Effector memory CD4-positive, alpha-beta T cell (primary cell): ENCODE results near the gene RAPGEF1.
"Not testable (repeated sequence)": the region's sequence is repeated elsewhere in the genome, so short reads cannot be mapped to it uniquely, and the experiment has no call there.

Experiments used
- DNase-seq, 3 donors: peaks; one replicate each; pipeline ENCODE4 v3.0.0-alpha.2; 2020
- H3K27ac ChIP-seq: 2 replicates; pipeline ENCODE4 v1.7.0; 2013; ENCODE audit warnings: mild to moderate bottlenecking, low read length, moderate library complexity; ENCODE audit not compliant: insufficient read depth, poor library complexity, severe bottlenecking
- H3K27me3 ChIP-seq: replicated peaks from 2 replicates; pipeline ENCODE4 v1.7.0; 2013; ENCODE audit warnings: mild to moderate bottlenecking, low read length; ENCODE audit not compliant: insufficient read depth, control insufficient read depth, poor library complexity, severe bottlenecking
- H3K36me3 ChIP-seq: 2 replicates; pipeline ENCODE4 v1.7.0; 2013; ENCODE audit warnings: mild to moderate bottlenecking, low read length, moderate library complexity; ENCODE audit not compliant: control insufficient read depth, insufficient read depth
- H3K4me1 ChIP-seq: 2 replicates; pipeline ENCODE4 v1.7.0; 2013; ENCODE audit warnings: low read length, mild to moderate bottlenecking; ENCODE audit not compliant: control insufficient read depth, insufficient read depth, poor library complexity, severe bottlenecking
- H3K4me3 ChIP-seq: 2 replicates; pipeline ENCODE4 v1.7.0; 2013; ENCODE audit warnings: low read length, low read depth, mild to moderate bottlenecking; ENCODE audit not compliant: insufficient read depth, poor library complexity, severe bottlenecking
- H3K9me3 ChIP-seq: 2 replicates; pipeline ENCODE4 v1.7.0; 2013; ENCODE audit warnings: mild to moderate bottlenecking, low read length, moderate library complexity; ENCODE audit not compliant: control insufficient read depth

The RAPGEF1 gene

GRCh38 chr9:131666774-131667173 lies 73.1 kb downstream of the RAPGEF1 start:
- no peak overlapping the region for H3K4me3 ChIP-seq
- peaks cover 68% of the 10 kb centered on the region for H3K4me1 ChIP-seq
- H3K27me3 ChIP-seq: no peaks in the 10 kb centered on the region
- peak in 1 of 3 donors; percentile 34 for DNase-seq
- no peaks in the 10 kb centered on the region for H3K36me3 ChIP-seq
- no peaks in the 10 kb centered on the region for H3K9me3 ChIP-seq
- peak overlapping the region; percentile 96 for H3K27ac ChIP-seq

- Histone ChIP-seq H3K4me3 (no peak overlapping the region), H3K27me3 (no peaks in the 10 kb centered on the region), H3K36me3 (peaks cover 1% of the 10 kb centered on the region), H3K27ac (peak overlapping the region; percentile 96), H3K4me1 (peaks cover 61% of the 10 kb centered on the region), H3K9me3 (no peaks in the 10 kb centered on the region)
- DNase-seq: no peak
Observed at GRCh38 chr9:131666029-131666428, 73.8 kb downstream of the RAPGEF1 start.

GRCh38 chr9:131663288-131663687 lies 76.6 kb downstream of the RAPGEF1 start:
- H3K36me3 ChIP-seq: peaks cover 3% of the 10 kb centered on the region
- no peaks in the 10 kb centered on the region for H3K27me3 ChIP-seq
- no peak overlapping the region for H3K27ac ChIP-seq
- H3K9me3 ChIP-seq: no peaks in the 10 kb centered on the region
- no peak overlapping the region for H3K4me3 ChIP-seq
- DNase-seq: no peak
- H3K4me1 ChIP-seq: peaks cover 43% of the 10 kb centered on the region

- H3K9me3 ChIP-seq, DNase-seq, H3K4me3 ChIP-seq, H3K36me3 ChIP-seq, H3K27me3 ChIP-seq, H3K27ac ChIP-seq: not testable (repeated sequence)
- H3K4me1 ChIP-seq: peaks cover 43% of the 10 kb centered on the region
Observed at GRCh38 chr9:131662289-131662621, 77.6 kb downstream of the RAPGEF1 start.

- Histone ChIP-seq H3K4me1 (peaks cover 44% of the 10 kb centered on the region), H3K4me3 (no peak overlapping the region), H3K36me3 (peaks cover 3% of the 10 kb centered on the region), H3K27me3 (no peaks in the 10 kb centered on the region), H3K27ac (no peak overlapping the region), H3K9me3 (no peaks in the 10 kb centered on the region)
- DNase-seq: peak; percentile 46 to 60 (median 51)
Observed at GRCh38 chr9:131661568-131662288, 78.1 kb downstream of the RAPGEF1 start.

GRCh38 chr9:131660466-131661405 lies 79.1 kb downstream of the RAPGEF1 start:
- H3K4me3 ChIP-seq: no peak overlapping the region
- DNase-seq: no peak
- no peak overlapping the region for H3K27ac ChIP-seq
- H3K27me3 ChIP-seq: no peaks in the 10 kb centered on the region
- peaks cover 3% of the 10 kb centered on the region for H3K36me3 ChIP-seq
- no peaks in the 10 kb centered on the region for H3K9me3 ChIP-seq
- peaks cover 44% of the 10 kb centered on the region for H3K4me1 ChIP-seq

- Histone ChIP-seq H3K27me3 (no peaks in the 10 kb centered on the region), H3K27ac (peak overlapping the region; percentile 82), H3K4me3 (no peak overlapping the region), H3K9me3 (no peaks in the 10 kb centered on the region), H3K36me3 (peaks cover 3% of the 10 kb centered on the region), H3K4me1 (peaks cover 42% of the 10 kb centered on the region)
- DNase-seq: no peak
Observed at GRCh38 chr9:131658377-131659129, 81.3 kb downstream of the RAPGEF1 start.

GRCh38 chr9:131657940-131658339 lies 81.9 kb downstream of the RAPGEF1 start:
- peak overlapping the region; percentile 82 for H3K27ac ChIP-seq
- H3K9me3 ChIP-seq: no peaks in the 10 kb centered on the region
- no peak for DNase-seq
- H3K4me3 ChIP-seq: no peak overlapping the region
- H3K27me3 ChIP-seq: no peaks in the 10 kb centered on the region
- H3K36me3 ChIP-seq: peaks cover 3% of the 10 kb centered on the region
- H3K4me1 ChIP-seq: peaks cover 39% of the 10 kb centered on the region

GRCh38 chr9:131657456-131657855 lies 82.4 kb downstream of the RAPGEF1 start:
- H3K36me3 ChIP-seq: peaks cover 3% of the 10 kb centered on the region
- no peaks in the 10 kb centered on the region for H3K27me3 ChIP-seq
- H3K4me1 ChIP-seq: peaks cover 39% of the 10 kb centered on the region
- no peaks in the 10 kb centered on the region for H3K9me3 ChIP-seq
- no peak overlapping the region for H3K4me3 ChIP-seq
- peak in 1 of 3 donors; percentile 31 for DNase-seq
- H3K27ac ChIP-seq: peak overlapping the region; percentile 82
